ENCODE data around the gene PNCK. TPM values are rescaled to one million over a fixed set of nuclear protein-coding genes. Genes with fewer than 3 reads are reported as not detected.

PNCK gene
- total RNA-seq, 1 experiment from 2014 or later, result not detected

GRCh38 chrX:153627675-153628111, 45.9 kb downstream of the PNCK start:
- Mint-ChIP-seq H3K9me3 (ENCODE audit: unreplicated experiment) (no peaks in the 10 kb centered on the region), H3K27me3 (ENCODE audit: insufficient read depth, unreplicated experiment) (no peaks in the 10 kb centered on the region), H3K27ac (ENCODE audit: unreplicated experiment) (no peak overlapping the region), H3K36me3 (ENCODE audit: insufficient read depth, unreplicated experiment) (no peaks in the 10 kb centered on the region), H3K4me1 (ENCODE audit: low read depth, unreplicated experiment) (peaks cover 11% of the 10 kb centered on the region), H3K4me3 (ENCODE audit: unreplicated experiment) (no peak overlapping the region)
- no peak overlapping the region for H3K4me3 ChIP-seq (ENCODE audit: low read depth, low read length)
- BruUV-seq (replicated peaks), result no TSS peak
- intact Hi-C loops (cut with micrococcal nuclease; ENCODE audit: unreplicated experiment), result no loop called here
- peaks cover 4% of the 10 kb centered on the region; the same call in 1 of the 2 replicates for H3K4me1 ChIP-seq
- ChIA-PET POLR2A (no interaction called here), CTCF (no interaction called here)
- H3K36me3 ChIP-seq (ENCODE audit: control insufficient read depth, insufficient read depth, low read length), result no peaks in the 10 kb centered on the region
- no peak for TF ChIP-seq CTCF (IDR thresholded peaks at IDR 0.05; ENCODE audit: insufficient read depth in 1 of 2, low read depth in 1 of 2, low read length in 1 of 2, severe bottlenecking in 1 of 2, unreplicated experiment in 1 of 2)
- no peak for DNase-seq
- no peaks in the 10 kb centered on the region for H3K27me3 ChIP-seq (replicated peaks; ENCODE audit: control insufficient read depth, insufficient read depth, low read length)
- no peaks in the 10 kb centered on the region for H3K9me3 ChIP-seq

GRCh38 chrX:153626863-153627674, 46.5 kb downstream of the PNCK start:
- intact Hi-C loops (cut with micrococcal nuclease; ENCODE audit: unreplicated experiment), result no loop called here
- H3K9me3 ChIP-seq, result no peaks in the 10 kb centered on the region
- ChIA-PET CTCF (no interaction called here), POLR2A (no interaction called here)
- Mint-ChIP-seq H3K27me3 (ENCODE audit: insufficient read depth, unreplicated experiment) (no peaks in the 10 kb centered on the region), H3K4me1 (ENCODE audit: low read depth, unreplicated experiment) (peaks cover 11% of the 10 kb centered on the region), H3K9me3 (ENCODE audit: unreplicated experiment) (no peaks in the 10 kb centered on the region), H3K36me3 (ENCODE audit: insufficient read depth, unreplicated experiment) (no peaks in the 10 kb centered on the region), H3K27ac (ENCODE audit: unreplicated experiment) (no peak overlapping the region), H3K4me3 (ENCODE audit: unreplicated experiment) (no peak overlapping the region)
- no peak for TF ChIP-seq CTCF (IDR thresholded peaks at IDR 0.05; ENCODE audit: insufficient read depth in 1 of 2, low read depth in 1 of 2, low read length in 1 of 2, severe bottlenecking in 1 of 2, unreplicated experiment in 1 of 2)
- H3K4me3 ChIP-seq (ENCODE audit: low read depth, low read length), result no peak overlapping the region
- H3K4me1 ChIP-seq, result peaks cover 4% of the 10 kb centered on the region; the same call in 1 of the 2 replicates
- no peak for DNase-seq
- H3K27me3 ChIP-seq (replicated peaks; ENCODE audit: control insufficient read depth, insufficient read depth, low read length), result no peaks in the 10 kb centered on the region
- no TSS peak for BruUV-seq (replicated peaks)
- H3K36me3 ChIP-seq (ENCODE audit: control insufficient read depth, insufficient read depth, low read length), result no peaks in the 10 kb centered on the region

- no TSS peak for BruUV-seq (replicated peaks)
- no peak overlapping the region for H3K4me3 ChIP-seq (ENCODE audit: low read depth, low read length)
- Mint-ChIP-seq H3K4me3 (ENCODE audit: unreplicated experiment) (no peak overlapping the region), H3K4me1 (ENCODE audit: low read depth, unreplicated experiment) (peaks cover 11% of the 10 kb centered on the region), H3K36me3 (ENCODE audit: insufficient read depth, unreplicated experiment) (no peaks in the 10 kb centered on the region), H3K27me3 (ENCODE audit: insufficient read depth, unreplicated experiment) (no peaks in the 10 kb centered on the region), H3K9me3 (ENCODE audit: unreplicated experiment) (no peaks in the 10 kb centered on the region), H3K27ac (ENCODE audit: unreplicated experiment) (no peak overlapping the region)
- ChIA-PET CTCF (no interaction called here), POLR2A (no interaction called here)
- no peak for TF ChIP-seq CTCF (IDR thresholded peaks at IDR 0.05; ENCODE audit: insufficient read depth in 1 of 2, low read depth in 1 of 2, low read length in 1 of 2, severe bottlenecking in 1 of 2, unreplicated experiment in 1 of 2)
- DNase-seq, result no peak
- H3K36me3 ChIP-seq (ENCODE audit: control insufficient read depth, insufficient read depth, low read length), result no peaks in the 10 kb centered on the region
- no peaks in the 10 kb centered on the region for H3K9me3 ChIP-seq
- intact Hi-C loops (cut with micrococcal nuclease; ENCODE audit: unreplicated experiment), result no loop called here
- H3K27me3 ChIP-seq (replicated peaks; ENCODE audit: control insufficient read depth, insufficient read depth, low read length), result no peaks in the 10 kb centered on the region
- peaks cover 4% of the 10 kb centered on the region; the same call in 1 of the 2 replicates for H3K4me1 ChIP-seq
These were observed 47.5 kb downstream of the PNCK start for GRCh38 chrX:153626025-153626633.
